ENCODE results near the gene PC.

Gene PC

GRCh38 chr11:66910016-66910415 lies 48.2 kb downstream of the PC start:
- no peak for ATAC-seq
- TF ChIP-seq ARNTL (CRISPR knock-in tag; IDR thresholded peaks at IDR 0.05; ENCODE audit: borderline replicate concordance, low read depth) = no peak
- TF ChIP-seq TOX (CRISPR knock-in tag; IDR thresholded peaks at IDR 0.05; ENCODE audit: borderline replicate concordance) = no peak
- TF ChIP-seq CSRNP3 (CRISPR knock-in tag; IDR thresholded peaks at IDR 0.05) = no peak
- TF ChIP-seq TCF4 (CRISPR knock-in tag; IDR thresholded peaks at IDR 0.05; ENCODE audit: borderline replicate concordance) = no peak
- no peak for TF ChIP-seq ZFP3 (CRISPR knock-in tag; IDR thresholded peaks at IDR 0.05)
- TF ChIP-seq BACH2 (CRISPR knock-in tag; IDR thresholded peaks at IDR 0.05; ENCODE audit: borderline replicate concordance) = no peak
- no peak for TF ChIP-seq ZC3H10 (CRISPR knock-in tag; IDR thresholded peaks at IDR 0.05)
- TF ChIP-seq ISL1 (CRISPR knock-in tag; IDR thresholded peaks at IDR 0.05) = no peak
- no peak for TF ChIP-seq ZNF565 (CRISPR knock-in tag; conservative IDR thresholded peaks at IDR 0.05; ENCODE audit: low read depth)
- no peak for TF ChIP-seq ZFP30 (CRISPR knock-in tag; IDR thresholded peaks at IDR 0.05)
- TF ChIP-seq OSR1 (CRISPR knock-in tag; IDR thresholded peaks at IDR 0.05) = no peak
- TF ChIP-seq ZNF70 (CRISPR knock-in tag; IDR thresholded peaks at IDR 0.05) = no peak
- no peak for TF ChIP-seq CREB5 (CRISPR knock-in tag; IDR thresholded peaks at IDR 0.05; ENCODE audit: low read depth)
- no peak for TF ChIP-seq SNAI2 (CRISPR knock-in tag; IDR thresholded peaks at IDR 0.05)
- no peak for TF ChIP-seq RARB (CRISPR knock-in tag; IDR thresholded peaks at IDR 0.05)
- TF ChIP-seq PPARA (CRISPR knock-in tag; IDR thresholded peaks at IDR 0.05; ENCODE audit: borderline replicate concordance) = no peak
- no peak for TF ChIP-seq POU6F1 (CRISPR knock-in tag; IDR thresholded peaks at IDR 0.05; ENCODE audit: borderline replicate concordance, low read depth)
- no peak for TF ChIP-seq GLIS3 (CRISPR knock-in tag; IDR thresholded peaks at IDR 0.05)
- no peak for TF ChIP-seq ZNF8 (CRISPR knock-in tag; IDR thresholded peaks at IDR 0.05)

- no peak for TF ChIP-seq ARNTL (CRISPR knock-in tag; IDR thresholded peaks at IDR 0.05; ENCODE audit: borderline replicate concordance, low read depth)
- no peak for TF ChIP-seq ESRRG (CRISPR knock-in tag; IDR thresholded peaks at IDR 0.05)
- TF ChIP-seq TSHZ2 (CRISPR knock-in tag; IDR thresholded peaks at IDR 0.05) = no peak
- no peak for TF ChIP-seq ZNF565 (CRISPR knock-in tag; conservative IDR thresholded peaks at IDR 0.05; ENCODE audit: low read depth)
- no peak for TF ChIP-seq ISL1 (CRISPR knock-in tag; IDR thresholded peaks at IDR 0.05)
- TF ChIP-seq ZNF8 (CRISPR knock-in tag; IDR thresholded peaks at IDR 0.05) = no peak
- no peak for TF ChIP-seq CREB5 (CRISPR knock-in tag; IDR thresholded peaks at IDR 0.05; ENCODE audit: low read depth)
- TF ChIP-seq TCF4 (CRISPR knock-in tag; IDR thresholded peaks at IDR 0.05; ENCODE audit: borderline replicate concordance) = no peak
- TF ChIP-seq TOX (CRISPR knock-in tag; IDR thresholded peaks at IDR 0.05; ENCODE audit: borderline replicate concordance) = no peak
- no peak for TF ChIP-seq SNAI2 (CRISPR knock-in tag; IDR thresholded peaks at IDR 0.05)
- TF ChIP-seq RARB (CRISPR knock-in tag; IDR thresholded peaks at IDR 0.05) = no peak
- TF ChIP-seq PATZ1 (CRISPR knock-in tag; IDR thresholded peaks at IDR 0.05; ENCODE audit: borderline replicate concordance) = no peak
- TF ChIP-seq POU6F1 (CRISPR knock-in tag; IDR thresholded peaks at IDR 0.05; ENCODE audit: borderline replicate concordance, low read depth) = no peak
- no peak for TF ChIP-seq PPARA (CRISPR knock-in tag; IDR thresholded peaks at IDR 0.05; ENCODE audit: borderline replicate concordance)
- no peak for TF ChIP-seq CSDC2 (CRISPR knock-in tag; IDR thresholded peaks at IDR 0.05)
- no peak for ATAC-seq
Measured at GRCh38 chr11:66909181-66909580, 49.0 kb downstream of the PC start.
